ENCODE measurements around the gene NRL. TPM values are rescaled to one million over a fixed set of nuclear protein-coding genes. Genes with fewer than 3 reads are reported as not detected.
A peak's percentile ranks its signal among the peaks of the same experiment; 100 is the strongest.

Gene NRL
- total RNA-seq, 2 donors from 2014 or later = 2.5 to 5.0 TPM

- Histone ChIP-seq H3K27ac (no peak overlapping the region), H3K36me3 (peaks cover 19% of the 10 kb centered on the region), H3K9me3 (no peaks in the 10 kb centered on the region), H3K4me1 (peaks cover 0 to 57% of the 10 kb centered on the region in 2 donors), H3K27me3 (no peaks in the 10 kb centered on the region), H3K4me3 (no peak overlapping the region)
- no peak for DNase-seq (ENCODE audit: low spot score)
- TF ChIP-seq CTCF (IDR thresholded peaks at IDR 0.05) = no peak
These were observed 24.7 kb upstream of the NRL start for GRCh38 chr14:24139272-24139934.

GRCh38 chr14:24138396-24139271, 23.9 kb upstream of the NRL start:
- Histone ChIP-seq H3K27me3 (no peaks in the 10 kb centered on the region), H3K36me3 (peaks cover 19% of the 10 kb centered on the region), H3K9me3 (no peaks in the 10 kb centered on the region), H3K4me3 (no peak overlapping the region), H3K4me1 (peaks cover 0 to 57% of the 10 kb centered on the region in 2 donors), H3K27ac (peak overlapping the region in 1 of 2 donors; percentile 16)
- DNase-seq (ENCODE audit: low spot score) = no peak
- TF ChIP-seq CTCF (IDR thresholded peaks at IDR 0.05) = no peak

DNA sequence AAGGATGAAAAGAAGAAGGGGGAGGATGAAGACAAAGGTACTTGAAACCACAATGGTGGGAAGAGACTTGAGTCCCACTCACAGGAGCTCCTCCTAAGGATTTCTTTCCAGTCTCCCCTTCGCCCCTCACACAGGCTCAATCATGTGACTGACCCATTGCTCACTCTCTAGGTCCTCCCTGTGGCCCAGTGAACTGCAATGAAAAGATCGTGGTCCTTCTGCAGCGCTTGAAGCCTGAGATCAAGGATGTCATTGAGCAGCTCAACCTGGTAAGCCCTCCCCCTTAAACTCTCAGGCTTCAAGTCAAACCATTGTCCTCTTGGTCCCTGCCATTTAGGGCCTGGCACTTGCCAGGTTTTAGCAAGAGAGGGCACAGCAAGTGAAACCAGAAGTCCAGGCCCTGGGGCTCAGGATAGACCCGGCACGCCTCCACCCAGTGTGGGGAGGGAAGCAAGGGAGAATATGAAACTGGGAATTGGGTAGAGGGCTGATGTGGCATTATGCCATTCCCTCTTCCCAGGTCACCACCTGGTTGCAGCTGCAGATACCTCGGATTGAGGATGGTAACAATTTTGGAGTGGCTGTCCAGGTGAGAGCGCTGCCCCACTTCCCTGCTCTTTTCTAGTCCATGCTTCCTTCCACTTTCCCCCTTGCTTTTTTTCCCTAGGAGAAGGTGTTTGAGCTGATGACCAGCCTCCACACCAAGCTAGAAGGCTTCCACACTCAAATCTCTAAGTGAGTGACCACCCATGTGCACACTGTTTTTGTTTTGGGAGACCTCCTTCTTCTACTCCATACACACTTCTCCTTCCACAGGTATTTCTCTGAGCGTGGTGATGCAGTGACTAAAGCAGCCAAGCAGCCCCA, 23.0 kb upstream of the NRL start:
- Histone ChIP-seq H3K4me1 (peaks cover 0 to 61% of the 10 kb centered on the region in 2 donors), H3K27ac (peak overlapping the region in 1 of 2 donors; percentile 94), H3K9me3 (no peaks in the 10 kb centered on the region), H3K36me3 (peaks cover 19% of the 10 kb centered on the region), H3K4me3 (no peak overlapping the region), H3K27me3 (no peaks in the 10 kb centered on the region)
- DNase-seq (ENCODE audit: low spot score) = no peak
- no peak for TF ChIP-seq CTCF (IDR thresholded peaks at IDR 0.05)

DNA sequence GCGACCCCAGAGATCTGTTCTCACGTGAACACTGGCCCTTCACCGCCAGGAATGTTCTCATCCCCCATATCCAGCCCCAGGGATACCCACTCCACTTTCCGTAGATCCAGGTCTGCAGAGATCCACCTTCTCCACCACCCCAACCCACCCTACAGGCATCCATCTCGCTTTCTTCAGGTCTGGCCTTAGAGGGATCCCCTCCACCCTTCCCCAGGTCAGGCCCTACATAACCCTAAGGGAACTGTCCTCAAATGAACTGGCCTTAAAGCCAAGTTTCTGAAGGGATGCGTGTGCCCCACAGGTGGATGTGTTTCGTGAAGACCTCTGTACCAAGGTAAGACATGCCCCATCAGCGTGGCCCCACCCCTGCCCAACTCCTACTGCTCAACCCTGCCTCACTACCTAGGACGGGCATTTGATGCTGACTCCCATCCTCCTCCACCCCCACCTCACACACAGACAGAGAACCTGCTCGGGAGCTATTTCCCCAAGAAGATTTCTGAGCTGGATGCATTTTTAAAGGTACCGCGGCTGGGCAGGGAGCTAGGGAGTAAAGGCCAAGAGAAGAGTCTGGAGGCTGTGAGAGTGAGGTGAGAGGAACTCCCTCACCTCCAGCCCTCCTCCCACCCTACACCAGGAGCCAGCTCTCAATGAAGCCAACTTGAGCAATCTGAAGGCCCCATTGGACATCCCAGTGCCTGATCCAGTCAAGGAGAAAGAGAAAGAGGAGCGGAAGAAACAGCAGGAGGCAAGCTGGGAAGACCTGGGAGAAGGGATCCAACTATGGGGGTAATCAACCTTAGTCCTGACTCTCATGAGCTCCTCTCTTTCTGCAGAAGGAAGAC, 22.2 kb upstream of the NRL start:
- Histone ChIP-seq H3K27ac (peak overlapping the region; percentile 89 to 94), H3K9me3 (no peaks in the 10 kb centered on the region), H3K27me3 (no peaks in the 10 kb centered on the region), H3K36me3 (peaks cover 19% of the 10 kb centered on the region), H3K4me3 (peak overlapping the region; percentile 92 to 98), H3K4me1 (peaks cover 0 to 63% of the 10 kb centered on the region in 2 donors)
- DNase-seq (ENCODE audit: low spot score) = no peak
- no peak for TF ChIP-seq CTCF (IDR thresholded peaks at IDR 0.05)
